ENCODE measurements around the gene MYCL. TPM values are rescaled to one million over a fixed set of nuclear protein-coding genes. Genes with fewer than 3 reads are reported as not detected.
A peak's percentile ranks its signal among the peaks of the same experiment; 100 is the strongest.

MYCL gene
- total and polyA plus RNA-seq, 2 of the 8 experiments (the other 6 are each of a cell fraction or from before 2014, with no cell fraction given): 20.3 to 28.8 TPM

GRCh38 chr1:39917825-39918224 is 16.1 kb upstream of the MYCL start (continued):
- TF ChIP-seq EZH2 (IDR thresholded peaks at IDR 0.05; ENCODE audit: low read depth, low read length, severe bottlenecking) (no peak), POU5F1 (IDR thresholded peaks at IDR 0.05; ENCODE audit: low read depth, low read length) (no peak), GABPA (IDR thresholded peaks at IDR 0.05; ENCODE audit: borderline replicate concordance, insufficient read depth, low read length) (no peak), SP1 (IDR thresholded peaks at IDR 0.05; ENCODE audit: low read depth, low read length) (no peak), RNF2 (IDR thresholded peaks at IDR 0.05; ENCODE audit: borderline replicate concordance, low read depth, low read length, missing control alignments, poor library complexity, severe bottlenecking) (no peak), CEBPB (IDR thresholded peaks at IDR 0.05; ENCODE audit: low read depth, low read length) (no peak), POLR2AphosphoS5 (IDR thresholded peaks at IDR 0.05; ENCODE audit: low read depth, low read length) (no peak), TEAD4 (IDR thresholded peaks at IDR 0.05; ENCODE audit: low read depth, low read length) (0 out of 2 replicates have a peak, but pooled peaks have one; percentile 19), CBX5 (IDR thresholded peaks at IDR 0.05; ENCODE audit: low read depth, low read length) (no peak), BACH1 (IDR thresholded peaks at IDR 0.05; ENCODE audit: low read length) (no peak), CHD2 (IDR thresholded peaks at IDR 0.05; ENCODE audit: low read length) (no peak), USF2 (IDR thresholded peaks at IDR 0.05; ENCODE audit: low read length) (no peak), CTCF (IDR thresholded peaks at IDR 0.05; ENCODE audit: control extremely low read depth in 1 of 3, insufficient read depth in 1 of 3, low read depth in 1 of 3, low read length in 3 of 3) (peak; percentile 19 to 57 (median 49)), EP300 (IDR thresholded peaks at IDR 0.05; ENCODE audit: borderline replicate concordance in 1 of 2, low read depth in 2 of 2, low read length in 2 of 2) (no peak)

Data from H1 (cell line).